ENCODE measurements around the gene KDSR. TPM values are rescaled to one million over a fixed set of nuclear protein-coding genes. Genes with fewer than 3 reads are reported as not detected.

KDSR gene
- total RNA-seq, 4 donors from 2014 or later, result 32.3 to 56.7 (median 42.6) TPM

DNA sequence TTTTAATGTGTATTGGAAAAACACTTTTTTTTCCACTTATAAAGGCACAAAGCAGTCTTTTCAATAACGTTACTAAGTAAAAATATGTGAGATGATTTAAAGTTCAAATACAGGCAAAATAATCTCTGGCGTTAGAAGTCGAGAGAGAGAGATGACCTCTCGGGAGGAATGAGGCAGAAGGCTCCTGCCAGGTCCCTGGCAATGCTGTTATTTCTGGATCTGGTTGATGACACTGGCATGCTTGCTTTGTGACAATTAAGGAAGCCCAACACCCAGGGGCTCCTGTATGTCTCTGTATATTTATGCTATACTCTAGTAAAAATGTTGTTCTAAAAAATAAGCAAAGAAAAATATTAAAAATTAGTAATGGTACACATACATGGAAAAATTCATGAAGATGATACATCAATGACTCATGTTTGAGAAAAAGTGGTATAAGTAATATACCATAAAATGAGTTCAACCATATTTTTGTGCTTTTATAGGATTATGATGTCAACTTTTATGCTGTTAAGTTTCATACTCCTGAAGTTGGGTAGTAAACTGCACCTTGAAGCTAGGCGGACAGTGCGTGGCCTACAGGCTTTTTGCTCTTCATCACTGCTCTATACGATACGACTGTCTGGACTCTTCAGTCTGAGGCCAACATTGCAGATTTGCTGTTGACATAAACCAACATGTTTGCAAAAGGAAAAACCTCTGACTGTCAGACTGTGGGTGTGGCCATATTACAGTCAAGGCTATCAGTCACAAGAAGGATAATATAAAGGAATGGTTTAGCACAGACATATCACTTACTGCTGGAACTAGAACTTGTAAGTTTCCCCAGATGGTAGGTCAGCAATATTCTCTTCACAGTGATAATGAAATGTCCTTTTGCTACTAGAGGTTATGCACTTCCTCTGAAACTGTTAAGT lies 35.5 kb upstream of the KDSR start:
- TF ChIP-seq, protein P1, sequence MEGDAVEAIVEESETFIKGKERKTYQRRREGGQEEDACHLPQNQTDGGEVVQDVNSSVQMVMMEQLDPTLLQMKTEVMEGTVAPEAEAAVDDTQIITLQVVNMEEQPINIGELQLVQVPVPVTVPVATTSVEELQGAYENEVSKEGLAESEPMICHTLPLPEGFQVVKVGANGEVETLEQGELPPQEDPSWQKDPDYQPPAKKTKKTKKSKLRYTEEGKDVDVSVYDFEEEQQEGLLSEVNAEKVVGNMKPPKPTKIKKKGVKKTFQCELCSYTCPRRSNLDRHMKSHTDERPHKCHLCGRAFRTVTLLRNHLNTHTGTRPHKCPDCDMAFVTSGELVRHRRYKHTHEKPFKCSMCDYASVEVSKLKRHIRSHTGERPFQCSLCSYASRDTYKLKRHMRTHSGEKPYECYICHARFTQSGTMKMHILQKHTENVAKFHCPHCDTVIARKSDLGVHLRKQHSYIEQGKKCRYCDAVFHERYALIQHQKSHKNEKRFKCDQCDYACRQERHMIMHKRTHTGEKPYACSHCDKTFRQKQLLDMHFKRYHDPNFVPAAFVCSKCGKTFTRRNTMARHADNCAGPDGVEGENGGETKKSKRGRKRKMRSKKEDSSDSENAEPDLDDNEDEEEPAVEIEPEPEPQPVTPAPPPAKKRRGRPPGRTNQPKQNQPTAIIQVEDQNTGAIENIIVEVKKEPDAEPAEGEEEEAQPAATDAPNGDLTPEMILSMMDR (IDR thresholded peaks at IDR 0.05), result no peak
- DNase-seq (ENCODE audit: low spot score) (no peak), ATAC-seq (ENCODE audit: low FRiP score) (no peak)

DNA sequence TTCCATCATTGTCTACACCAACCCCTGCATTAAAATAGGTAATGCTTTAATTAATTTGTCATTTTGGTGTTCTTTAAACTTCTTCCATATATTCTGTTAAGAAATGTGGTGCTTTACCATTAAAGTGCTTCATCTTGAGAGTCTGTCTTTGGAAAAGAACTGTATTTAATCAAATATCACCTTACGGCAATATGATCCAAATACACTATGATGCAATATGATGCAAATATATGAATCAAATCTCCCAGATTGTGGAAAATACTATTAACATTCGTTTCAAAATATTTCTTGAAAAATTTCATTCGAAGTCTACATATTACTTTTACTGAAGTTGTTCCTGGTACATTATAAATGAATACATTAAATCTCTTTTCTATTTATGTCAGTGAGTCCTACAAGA lies 32.3 kb upstream of the KDSR start:
- DNase-seq (ENCODE audit: low spot score) (no peak), ATAC-seq (ENCODE audit: low FRiP score) (no peak)
- TF ChIP-seq, protein P1 (IDR thresholded peaks at IDR 0.05), result no peak

DNA sequence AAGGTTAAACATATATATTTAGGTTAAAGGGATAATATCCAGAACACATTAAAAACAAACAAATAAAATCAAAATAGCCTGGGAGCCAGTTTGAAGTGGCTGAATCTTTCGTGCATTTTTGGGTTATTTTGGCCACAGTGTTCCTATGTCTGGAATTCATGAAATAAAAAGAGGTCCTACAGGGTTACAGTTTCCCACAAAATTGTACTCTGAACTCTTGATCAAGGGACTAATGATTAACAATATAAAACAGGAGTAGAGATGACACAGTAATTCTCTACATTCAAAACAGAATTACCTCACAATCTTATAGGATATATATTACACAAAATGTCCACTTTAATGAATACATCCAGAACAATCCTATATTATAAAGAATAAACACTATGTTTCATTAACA lies 30.3 kb upstream of the KDSR start:
- TF ChIP-seq, protein P1 (IDR thresholded peaks at IDR 0.05), result no peak
- DNase-seq (ENCODE audit: low spot score) (no peak), ATAC-seq (ENCODE audit: low FRiP score) (no peak)

DNA sequence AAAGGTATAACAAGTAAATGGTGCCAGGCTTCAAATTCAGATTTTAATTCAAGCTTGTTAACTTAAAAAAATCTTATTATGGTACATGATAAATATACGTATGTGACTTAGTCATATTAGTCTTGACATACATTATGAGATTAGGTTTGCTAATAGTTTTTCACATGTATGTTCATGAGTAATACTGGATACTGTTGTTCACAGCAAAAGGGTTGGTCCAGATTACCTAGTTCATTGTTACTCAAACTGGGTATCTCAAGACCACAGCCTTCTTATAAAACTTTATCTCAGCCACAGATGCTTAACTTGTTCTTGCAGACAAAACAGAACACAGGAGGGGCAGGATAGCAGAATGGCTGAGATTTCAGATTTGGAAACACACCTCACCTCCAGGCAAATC lies 28.5 kb upstream of the KDSR start:
- TF ChIP-seq, protein P1 (IDR thresholded peaks at IDR 0.05), result no peak
- ATAC-seq (ENCODE audit: low FRiP score), result no peak
- no peak for DNase-seq (ENCODE audit: low spot score)

DNA sequence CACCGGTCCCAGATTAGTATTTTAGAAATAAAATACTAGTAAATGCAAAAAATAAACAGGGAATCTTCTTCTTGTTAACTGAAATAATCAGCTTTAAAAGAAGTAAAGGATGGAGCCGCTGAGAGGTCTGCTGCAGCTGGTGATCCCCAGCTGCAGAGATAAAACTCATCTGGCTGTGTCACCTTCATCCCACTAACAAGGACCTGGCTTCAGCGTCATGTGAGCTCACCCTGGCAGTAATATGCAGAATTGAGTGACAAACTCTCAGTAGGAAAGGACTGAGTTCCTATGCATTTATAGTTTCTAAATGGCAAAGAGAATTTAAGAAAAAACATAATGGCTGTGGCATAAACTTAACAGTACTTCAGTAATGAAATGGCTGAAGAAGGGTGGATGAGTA lies 27.9 kb upstream of the KDSR start:
- TF ChIP-seq, protein P1 (IDR thresholded peaks at IDR 0.05), result no peak
- DNase-seq (ENCODE audit: low spot score) (no peak), ATAC-seq (ENCODE audit: low FRiP score) (no peak)

DNA sequence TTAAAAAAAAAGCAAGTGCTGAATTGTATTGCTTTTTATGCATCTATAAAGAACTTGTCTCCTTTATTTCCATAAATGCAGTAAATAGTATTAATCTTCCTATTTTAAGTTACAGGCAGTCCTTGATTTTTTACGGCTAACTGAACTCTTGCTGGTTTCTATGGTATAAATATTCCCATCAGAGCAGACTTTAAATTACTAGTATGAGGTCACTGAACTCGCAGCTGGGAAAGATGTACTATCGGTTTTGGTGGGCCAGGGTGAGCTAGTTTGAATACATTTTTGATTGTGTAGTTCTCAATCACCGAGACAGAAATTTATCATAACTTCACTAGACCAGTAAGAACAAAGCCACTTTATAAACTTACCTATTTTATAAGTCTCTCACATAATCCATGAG lies 20.9 kb upstream of the KDSR start:
- DNase-seq (ENCODE audit: low spot score), result no peak
- no peak for ATAC-seq (ENCODE audit: low FRiP score)
- TF ChIP-seq, protein P1 (IDR thresholded peaks at IDR 0.05), result no peak

DNA sequence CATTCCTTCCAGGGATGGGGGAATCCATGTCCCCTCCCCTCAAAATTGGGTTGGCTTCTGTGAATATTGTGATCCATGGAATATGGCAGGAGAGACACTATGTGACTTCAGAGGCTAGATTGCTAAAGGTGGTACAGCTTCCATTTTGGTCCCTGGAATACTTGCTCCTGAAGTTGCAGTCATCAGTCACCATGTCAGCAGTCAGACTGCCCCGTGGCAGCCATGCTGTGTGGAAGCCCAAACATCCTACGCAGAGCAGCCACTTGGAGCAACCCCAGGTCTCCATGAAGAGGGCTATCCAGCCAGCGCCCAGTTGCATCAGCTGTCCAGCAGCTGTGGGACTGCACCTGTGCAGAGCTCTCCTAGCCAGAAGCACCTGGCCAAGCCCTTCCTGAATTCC lies 15.8 kb upstream of the KDSR start:
- no peak for DNase-seq (ENCODE audit: low spot score)
- no peak for ATAC-seq (ENCODE audit: low FRiP score)
- TF ChIP-seq, protein P1 (IDR thresholded peaks at IDR 0.05), result no peak

All from omental fat pad (tissue), 4 donors.